C1 segment of cervical spinal cord (tissue), 14 donors: Measurements from ENCODE around the gene MADD.
"Not testable (repeated sequence)": the region's sequence is repeated elsewhere in the genome, so short reads cannot be mapped to it uniquely, and the experiment has no call there.

ENCODE experiments used
- DNase-seq, 14 donors: peaks; one replicate each; lab custom pipeline; 2025; lab: John Stamatoyannopoulos, UW

The MADD gene

GRCh38 chr11:47274495-47275235, 4.7 kb downstream of the MADD start:
- no peak for DNase-seq

- no peak for DNase-seq
Measured at GRCh38 chr11:47276923-47277322, 7.0 kb downstream of the MADD start.

GRCh38 chr11:47278058-47278457, 8.1 kb downstream of the MADD start:
- DNase-seq, result no peak

GRCh38 chr11:47278769-47279168, 8.8 kb downstream of the MADD start:
- no peak for DNase-seq

GRCh38 chr11:47280099-47280498, 10.2 kb downstream of the MADD start:
- no peak for DNase-seq

GRCh38 chr11:47280860-47281259, 10.9 kb downstream of the MADD start:
- no peak for DNase-seq

GRCh38 chr11:47282462-47282861, 12.5 kb downstream of the MADD start:
- no peak for DNase-seq

- DNase-seq, result no peak
Measured at GRCh38 chr11:47284151-47284550, 14.2 kb downstream of the MADD start.

- peak in 1 of 14 donors; percentile 28 for DNase-seq
Measured at GRCh38 chr11:47285969-47286770, 16.2 kb downstream of the MADD start.

- DNase-seq, result no peak
Measured at GRCh38 chr11:47288066-47288465, 18.1 kb downstream of the MADD start.

- DNase-seq, result no peak
Measured at GRCh38 chr11:47289856-47290255, 19.9 kb downstream of the MADD start.

- DNase-seq, result no peak
Measured at GRCh38 chr11:47295385-47295784, 25.5 kb downstream of the MADD start.

- DNase-seq, result no peak
Measured at GRCh38 chr11:47296045-47296444, 26.1 kb downstream of the MADD start.

- no peak for DNase-seq
Measured at GRCh38 chr11:47299078-47299477, 29.1 kb downstream of the MADD start.

GRCh38 chr11:47302853-47303252, 32.9 kb downstream of the MADD start:
- no peak for DNase-seq

- DNase-seq, result peak in 10 of 14 donors; percentile 9 to 71 (median 64)
Measured at GRCh38 chr11:47305734-47306483, 36.0 kb downstream of the MADD start.

- no peak for DNase-seq
Measured at GRCh38 chr11:47306484-47306844, 36.5 kb downstream of the MADD start.

GRCh38 chr11:47308050-47308823, 38.3 kb downstream of the MADD start:
- DNase-seq, result no peak

- DNase-seq, result no peak
Measured at GRCh38 chr11:47314992-47315391, 45.1 kb downstream of the MADD start.

GRCh38 chr11:47316501-47316900, 46.6 kb downstream of the MADD start:
- DNase-seq, result not testable (repeated sequence)

- no peak for DNase-seq
Measured at GRCh38 chr11:47317064-47317828, 47.3 kb downstream of the MADD start.
